Activated CD4-positive, alpha-beta T cell treated with anti-CD3 and anti-CD28 coated beads for 4 hours (primary cell): ENCODE measurements around the gene PRUNE2.
"Not testable (repeated sequence)": the region's sequence is repeated elsewhere in the genome, so short reads cannot be mapped to it uniquely, and the experiment has no call there.

Source experiments
- DNase-seq, 2 donors: peaks; one replicate each; pipeline ENCODE4 v3.0.0-alpha.2; 2020

Gene PRUNE2

DNA sequence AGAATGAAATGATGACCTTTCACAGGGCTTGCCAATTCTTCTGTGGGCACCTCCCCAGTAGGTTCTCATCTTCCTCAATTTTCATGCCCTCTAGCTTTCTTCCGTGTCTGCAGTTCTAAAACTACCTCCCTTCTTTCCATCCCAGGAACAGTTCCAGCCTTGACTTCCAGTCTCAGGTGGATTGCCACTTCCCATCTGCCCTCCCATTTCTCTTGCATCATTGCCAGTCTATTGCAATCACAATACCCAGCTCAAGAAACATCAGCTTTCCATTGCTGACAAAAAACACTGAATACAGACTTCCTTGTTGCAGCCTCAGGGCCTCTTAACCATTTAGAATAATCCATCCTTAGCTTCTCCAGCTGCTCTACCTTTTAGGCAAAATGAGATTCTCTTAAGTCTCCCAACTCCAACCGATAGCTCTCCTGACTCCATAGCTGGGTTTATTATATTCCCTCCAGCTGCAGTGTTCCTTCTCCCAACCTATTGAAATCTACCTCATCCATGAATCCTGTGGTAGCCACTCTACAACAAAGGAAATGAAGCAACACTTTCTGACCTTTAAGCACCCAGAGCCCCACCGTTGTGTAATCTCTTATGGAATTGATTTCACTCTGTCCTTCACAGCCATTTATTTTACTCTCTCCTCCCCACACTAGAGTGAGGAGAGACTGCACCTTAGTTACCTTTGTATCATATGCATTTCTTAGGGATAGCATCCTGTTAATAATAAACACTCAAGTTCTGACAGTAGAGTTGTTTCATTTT is 217.3 kb downstream of the PRUNE2 start:
- DNase-seq = no peak

DNA sequence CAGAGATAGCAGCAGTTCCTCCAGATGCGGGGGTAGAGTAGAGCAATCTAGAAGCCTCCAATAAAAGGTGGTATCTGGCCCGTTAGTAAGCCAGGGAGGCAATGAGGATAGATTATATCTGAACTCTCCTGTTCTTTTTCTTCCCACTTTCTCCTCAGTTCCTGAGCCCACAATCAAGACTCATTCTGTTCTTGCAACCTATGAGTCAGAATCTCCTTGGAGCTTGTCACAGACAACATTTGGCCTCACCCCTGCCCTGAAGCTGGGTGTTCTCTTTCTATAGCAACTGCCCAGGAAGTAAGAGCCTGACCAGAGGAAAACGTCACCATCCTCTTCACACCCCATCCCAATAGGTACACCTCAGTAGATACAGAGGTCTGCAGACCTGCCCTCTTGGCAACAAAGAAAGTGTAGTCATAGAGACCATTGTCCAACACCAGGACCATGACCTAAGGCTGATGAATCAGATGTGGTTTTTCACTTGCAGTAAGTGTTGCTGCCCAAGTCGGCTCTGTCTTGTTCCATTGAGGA is 218.0 kb downstream of the PRUNE2 start:
- no peak for DNase-seq

DNA sequence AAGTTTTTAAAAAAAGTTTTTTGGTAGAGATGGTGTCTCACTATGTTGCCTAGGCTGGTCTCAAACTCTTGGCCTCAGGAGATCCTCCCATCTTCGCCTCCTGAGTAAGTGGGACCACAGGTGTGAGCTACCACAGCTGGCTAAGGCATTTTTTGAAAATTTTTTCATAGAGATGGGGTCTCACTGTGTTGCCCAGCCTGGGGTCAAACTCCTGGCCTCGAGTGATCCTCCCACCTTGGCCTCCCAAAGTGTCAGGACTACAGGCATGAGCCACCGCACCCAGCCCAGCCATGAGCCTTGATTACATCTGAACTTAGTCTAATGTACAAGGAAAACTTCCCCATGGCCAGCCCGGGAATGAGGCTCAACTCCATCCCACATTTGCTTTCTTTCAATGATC is 219.2 kb downstream of the PRUNE2 start:
- DNase-seq = no peak

DNA sequence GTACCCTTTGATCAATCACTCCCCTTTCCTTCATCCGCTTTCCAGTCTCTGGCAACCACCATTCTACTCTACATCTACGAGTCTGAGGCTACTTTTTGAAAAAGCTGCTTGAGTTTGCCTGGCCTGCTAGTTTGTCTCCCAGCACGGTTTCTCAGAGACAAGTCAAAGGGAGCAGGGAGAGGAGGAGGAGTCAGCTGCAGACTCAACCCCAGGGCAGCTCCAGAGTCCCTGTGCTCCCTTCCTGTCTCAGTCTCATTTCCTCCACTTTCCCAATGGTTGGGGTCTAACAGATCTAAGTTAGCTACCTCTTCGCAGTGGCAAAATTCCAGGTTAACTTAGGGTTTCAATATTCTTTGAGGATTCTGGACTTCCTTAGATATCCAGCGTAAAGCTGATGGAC is 221.7 kb downstream of the PRUNE2 start:
- no peak for DNase-seq

DNA sequence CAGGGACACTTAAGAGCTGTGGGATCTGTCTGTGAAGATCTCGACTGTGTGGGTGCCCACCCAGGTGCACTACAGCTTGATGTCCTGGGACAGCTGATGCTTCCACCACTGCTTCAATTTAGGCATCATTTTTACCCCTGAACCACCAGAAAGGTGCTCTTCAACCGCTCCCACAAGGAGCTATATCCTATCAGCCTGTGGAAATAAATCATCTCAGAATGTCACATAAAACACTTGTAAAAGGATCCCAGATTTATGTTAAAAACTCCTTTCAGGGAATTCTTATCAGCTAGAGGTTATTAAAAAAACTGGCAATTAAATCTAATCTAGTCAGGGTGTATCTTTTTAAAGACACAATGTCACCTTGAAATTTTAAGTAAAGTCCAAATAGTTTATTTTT is 224.4 kb downstream of the PRUNE2 start:
- no peak for DNase-seq

DNA sequence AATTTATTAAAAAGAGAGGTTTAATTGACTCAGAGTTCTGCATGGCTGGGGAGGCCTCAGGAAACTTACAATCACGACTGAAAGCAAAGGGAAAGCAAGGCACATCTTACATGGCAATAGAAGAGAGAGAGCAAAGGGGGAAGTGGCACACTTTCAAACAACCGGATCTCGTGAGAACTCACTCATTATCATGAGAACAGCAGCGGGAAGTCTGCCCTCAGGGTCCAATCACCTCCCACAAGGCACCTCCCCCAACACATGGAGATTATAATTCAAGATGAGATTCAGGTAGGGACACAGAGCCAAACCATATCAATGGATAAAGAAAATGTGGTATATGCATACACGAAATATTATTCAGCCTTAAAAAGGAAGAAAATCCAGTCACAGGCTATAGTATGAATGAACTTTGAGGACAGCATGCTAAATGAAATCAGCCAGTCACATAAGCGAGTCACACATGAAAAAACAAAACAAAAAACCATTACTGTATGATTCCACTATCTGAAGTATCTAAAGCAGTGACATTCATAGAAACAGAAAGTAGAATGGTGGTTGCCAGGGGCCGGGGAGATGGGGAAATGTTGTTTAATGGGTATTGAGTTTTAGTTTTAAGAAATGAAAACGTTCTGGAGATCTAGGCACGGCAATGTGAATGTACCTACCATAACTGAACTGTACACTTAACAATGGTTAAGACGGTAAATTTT is 225.0 kb downstream of the PRUNE2 start:
- DNase-seq = no peak

DNA sequence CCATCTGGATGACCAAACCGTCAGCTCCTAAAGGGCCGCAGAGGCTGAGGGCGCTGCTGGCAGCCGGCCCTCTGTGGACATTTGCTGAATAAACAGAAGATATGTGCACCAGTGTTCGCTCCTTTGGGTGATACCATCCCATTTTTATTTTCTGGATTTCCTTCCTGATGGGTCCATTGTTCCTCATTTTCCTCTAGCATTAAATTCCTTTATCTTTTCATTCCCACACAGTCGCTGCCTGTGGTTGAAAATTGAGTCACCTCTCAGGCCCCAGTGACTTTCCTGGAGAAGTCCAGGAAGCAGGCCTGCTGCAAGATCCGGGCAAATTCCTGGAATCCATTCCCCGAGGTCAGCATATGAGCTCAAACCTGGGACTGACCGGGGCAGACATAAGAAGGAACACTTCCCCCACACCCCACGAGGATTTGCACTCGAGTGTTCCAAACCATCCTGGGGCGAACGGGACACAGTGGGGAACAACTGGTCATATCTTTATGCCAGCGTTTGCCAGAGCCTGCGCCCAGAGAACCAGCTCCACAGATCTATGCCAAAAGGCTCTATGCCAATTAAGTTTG is 228.3 kb downstream of the PRUNE2 start:
- no peak for DNase-seq

DNA sequence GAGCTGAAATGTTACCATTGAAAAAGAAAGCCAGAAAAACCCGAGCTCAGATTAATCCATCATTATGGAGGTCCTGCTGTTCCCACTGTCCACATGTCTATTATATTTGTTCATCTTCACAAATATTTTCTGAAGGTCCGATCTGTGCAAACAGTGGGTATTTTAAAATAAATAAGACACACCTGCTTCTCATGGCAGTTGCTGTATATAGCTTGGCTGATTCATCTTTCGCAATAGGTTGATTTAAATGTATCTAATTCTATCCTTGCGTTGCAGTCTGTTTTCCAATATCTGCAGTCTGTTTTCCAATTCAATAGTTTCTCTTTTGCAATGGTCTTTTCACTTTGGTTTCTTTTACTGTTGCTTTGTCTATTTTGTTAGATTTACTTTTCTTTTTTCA is 229.1 kb downstream of the PRUNE2 start:
- no peak for DNase-seq

DNA sequence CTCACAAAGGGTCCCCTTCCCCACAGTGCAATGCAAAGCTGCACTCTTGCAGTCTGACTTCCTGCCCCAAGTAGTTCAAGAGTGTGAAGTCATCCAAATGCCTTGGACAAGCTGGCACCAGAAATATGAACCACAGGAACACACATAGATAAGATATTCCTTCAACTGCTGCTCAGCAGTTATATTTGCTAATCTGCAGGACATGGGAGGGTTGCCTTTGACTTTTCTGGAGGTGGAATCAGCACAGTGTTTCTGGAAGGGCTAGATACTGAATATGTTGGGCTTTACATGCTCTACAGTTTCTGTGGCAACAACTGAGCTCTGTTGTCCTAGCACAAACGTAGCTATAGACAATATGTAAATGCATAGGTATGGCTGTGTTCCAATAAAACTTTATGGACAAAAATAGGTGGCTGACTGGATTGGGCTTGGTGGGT is 238.4 kb downstream of the PRUNE2 start:
- no peak for DNase-seq

DNA sequence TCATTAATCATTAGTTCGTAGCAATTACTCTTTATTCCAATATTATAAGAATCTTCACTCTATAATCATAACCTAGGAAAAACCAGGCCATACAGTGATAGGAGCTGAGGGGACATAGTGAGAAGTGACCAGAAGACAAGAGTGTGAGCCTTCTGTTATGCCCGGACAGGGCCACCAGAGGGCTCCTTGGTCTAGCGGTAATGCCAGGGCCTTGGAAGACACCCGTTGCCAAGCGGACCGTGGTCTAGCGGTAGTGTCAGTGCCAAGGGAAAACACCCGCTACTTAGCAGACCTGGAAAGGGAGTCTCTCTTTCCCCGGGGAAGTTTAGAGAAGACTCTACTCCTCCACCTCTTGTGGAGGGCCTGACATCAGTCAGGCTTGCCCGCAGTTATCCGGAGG is 239.9 kb downstream of the PRUNE2 start:
- DNase-seq = not testable (repeated sequence)

DNA sequence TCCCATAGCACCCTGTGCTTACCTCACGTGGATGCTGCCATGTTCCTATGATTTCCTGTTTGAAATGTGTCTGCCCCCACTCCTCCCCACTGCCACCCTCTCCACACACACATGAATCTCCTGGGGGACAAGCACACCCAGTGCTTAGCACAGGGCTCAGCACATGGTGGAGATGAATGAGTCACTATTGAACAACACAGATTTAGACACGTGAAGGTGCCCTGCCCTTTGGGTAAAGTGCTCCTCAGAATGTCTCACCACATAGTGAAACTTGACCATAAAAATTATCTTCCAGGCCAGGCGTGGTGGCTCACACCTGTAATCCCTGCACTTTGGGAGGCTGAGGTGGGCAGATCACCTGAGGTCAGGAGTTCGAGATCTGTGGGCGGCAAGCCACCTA is 240.5 kb downstream of the PRUNE2 start:
- DNase-seq = no peak

DNA sequence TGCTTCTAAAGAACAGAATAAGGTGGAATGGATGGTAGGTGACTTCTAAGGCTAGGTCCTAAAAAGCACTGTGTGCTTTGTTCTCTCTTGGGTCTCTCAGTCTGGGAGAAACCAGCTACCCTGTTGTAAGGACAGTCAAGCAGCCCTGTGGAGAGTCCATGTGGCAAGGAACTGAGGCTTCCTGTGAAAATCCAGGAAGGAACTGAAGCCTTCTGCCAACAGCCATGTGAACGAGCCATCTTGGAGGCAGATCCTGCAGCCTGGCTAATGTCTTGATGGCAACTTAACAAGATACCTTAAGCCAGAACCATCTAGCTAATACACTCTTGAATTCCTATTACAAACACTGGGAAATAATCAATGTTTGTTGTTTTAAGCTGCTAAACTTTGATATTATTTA is 241.8 kb downstream of the PRUNE2 start:
- DNase-seq = no peak

DNA sequence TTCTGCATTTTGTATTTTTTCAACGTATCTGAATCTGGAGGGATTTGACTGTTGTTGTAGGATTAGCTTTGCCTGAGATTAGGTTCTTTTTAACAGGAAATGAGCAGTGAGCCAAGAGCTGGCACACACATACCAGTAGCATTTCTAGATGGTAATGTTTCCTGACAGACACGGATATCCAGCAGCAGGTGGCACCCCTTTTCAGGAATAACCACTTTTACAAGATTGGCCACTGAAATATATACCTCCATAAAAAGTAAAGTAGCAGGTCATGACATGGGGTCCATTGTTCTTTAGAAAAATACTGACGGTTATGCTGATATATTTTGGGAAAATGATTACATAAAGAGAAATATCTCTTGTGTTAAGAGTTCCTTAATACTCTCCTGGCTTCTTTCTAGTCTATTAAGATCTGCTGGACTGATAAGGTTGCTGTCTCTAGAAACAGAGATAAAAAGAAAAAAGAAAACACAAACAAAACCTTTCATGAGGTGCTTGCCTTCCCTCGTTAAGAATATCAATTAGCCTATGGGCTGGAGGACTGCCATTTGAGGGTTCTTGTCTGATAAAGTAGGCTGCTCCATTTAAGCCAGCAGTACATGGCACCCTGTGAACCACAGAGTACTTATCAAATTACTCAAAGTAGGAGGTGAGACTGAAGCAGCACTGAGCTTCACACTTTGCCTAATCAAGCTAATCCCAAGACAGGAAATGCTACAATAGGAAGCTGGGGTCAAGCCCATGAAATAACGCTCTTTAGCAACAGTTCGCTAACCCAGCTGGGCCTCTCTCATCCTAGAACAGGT is 243.2 kb downstream of the PRUNE2 start:
- DNase-seq = no peak

DNA sequence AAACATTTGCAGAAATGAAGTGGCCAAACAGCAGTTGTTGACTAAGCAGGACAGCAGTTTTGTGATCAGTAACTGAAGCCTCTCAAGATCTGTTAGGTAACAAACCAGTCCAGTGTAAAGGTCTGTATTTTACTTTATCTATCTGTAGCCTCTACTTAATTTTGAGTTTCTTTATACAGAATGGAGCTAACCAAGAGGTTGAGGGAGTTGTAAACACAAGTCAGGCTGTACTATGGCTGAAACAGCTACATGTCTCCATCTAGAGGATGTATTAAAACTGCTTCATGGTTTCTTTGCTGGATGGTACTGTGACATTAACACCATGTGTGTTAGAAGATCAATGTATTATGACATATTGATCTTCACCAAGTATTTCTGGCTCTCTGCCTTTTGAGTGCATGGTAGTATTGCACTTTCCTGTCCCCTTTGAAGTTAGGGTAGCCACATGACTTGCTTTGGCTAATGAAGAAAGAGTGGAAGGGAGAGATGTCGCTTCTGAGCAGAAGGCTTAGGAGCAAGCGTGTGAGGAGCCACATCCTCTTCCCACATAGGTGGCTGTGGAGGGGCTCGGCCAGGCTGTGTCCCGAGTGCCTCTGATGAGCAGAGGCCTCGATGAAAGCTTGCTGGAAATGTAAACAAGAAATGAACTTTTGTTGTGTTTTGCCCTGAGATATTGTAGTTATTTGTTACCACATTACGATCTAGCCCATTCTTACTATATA is 247.2 kb downstream of the PRUNE2 start:
- no peak for DNase-seq

DNA sequence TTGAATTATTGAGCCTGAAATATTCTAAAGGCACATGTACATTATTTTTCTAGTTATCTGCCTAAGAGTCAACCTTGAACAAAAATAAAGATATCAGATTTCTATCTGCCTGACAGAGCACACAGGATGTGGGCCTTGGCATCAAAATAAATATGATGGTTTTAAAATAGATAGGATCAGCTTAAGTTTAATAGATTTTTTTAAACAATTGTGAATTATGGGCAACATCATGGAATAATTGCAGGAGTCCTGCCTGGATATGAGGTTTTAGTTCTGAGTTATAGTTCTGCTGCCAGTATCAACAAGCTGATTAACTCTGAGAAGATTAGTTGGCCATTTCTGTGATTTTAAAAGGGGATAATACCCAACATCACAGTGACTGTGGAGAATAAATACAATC is 248.6 kb downstream of the PRUNE2 start:
- no peak for DNase-seq

DNA sequence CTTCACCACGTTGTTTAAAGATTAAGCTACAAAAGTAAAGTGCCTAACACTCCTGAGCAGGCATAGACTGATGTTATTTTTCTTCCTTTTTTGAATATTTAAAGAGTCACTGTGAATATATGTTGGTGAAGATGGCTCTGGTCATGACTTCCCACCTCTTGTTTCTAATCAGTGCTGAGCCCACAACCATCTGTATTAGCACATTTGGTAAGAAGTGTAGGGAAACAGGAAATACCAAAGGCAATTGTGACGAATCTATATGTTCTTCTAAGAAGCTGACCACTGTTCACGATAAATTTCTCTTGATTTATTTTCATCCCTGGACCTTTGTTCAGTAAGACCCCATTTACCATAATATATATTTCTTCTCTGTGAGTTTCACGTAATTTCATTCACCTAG is 249.9 kb downstream of the PRUNE2 start:
- no peak for DNase-seq

DNA sequence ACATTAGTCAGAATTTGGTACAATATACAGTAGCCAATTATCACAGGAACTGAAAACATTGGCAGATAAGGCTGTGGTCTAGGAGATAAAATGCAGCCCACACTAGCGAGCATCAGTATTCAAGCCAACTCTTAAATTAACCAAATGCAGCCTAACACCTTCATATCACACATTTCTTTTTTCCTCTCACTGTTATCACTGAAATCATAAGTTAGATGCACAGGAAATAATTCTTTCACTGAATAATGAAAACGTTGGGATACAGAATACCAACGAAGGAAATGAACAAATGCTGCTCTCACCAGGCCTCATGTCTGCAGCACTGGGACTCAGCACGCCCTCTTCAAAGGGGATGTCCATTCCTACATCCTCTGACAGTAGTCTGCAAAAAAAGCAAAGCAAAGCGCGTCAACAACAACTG is 250.8 kb downstream of the PRUNE2 start:
- DNase-seq = no peak

DNA sequence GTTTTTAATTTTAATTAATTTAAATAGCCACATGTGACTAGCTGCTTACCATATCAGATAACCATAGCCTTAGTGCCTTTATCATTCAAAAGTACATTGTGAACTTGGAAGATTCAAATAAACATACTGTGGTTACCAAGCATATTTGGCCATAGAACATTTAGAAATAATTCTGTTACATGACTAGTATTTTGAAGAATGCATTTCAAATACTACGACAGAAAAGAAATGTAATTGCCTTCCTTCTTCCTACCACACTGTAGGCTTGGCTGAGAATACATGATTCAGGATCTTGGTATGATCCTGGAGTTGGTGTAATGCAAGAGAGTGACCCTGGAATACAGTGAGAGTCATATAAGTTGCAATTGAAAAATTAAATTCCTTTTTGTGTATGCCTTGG is 251.3 kb downstream of the PRUNE2 start:
- DNase-seq = no peak

DNA sequence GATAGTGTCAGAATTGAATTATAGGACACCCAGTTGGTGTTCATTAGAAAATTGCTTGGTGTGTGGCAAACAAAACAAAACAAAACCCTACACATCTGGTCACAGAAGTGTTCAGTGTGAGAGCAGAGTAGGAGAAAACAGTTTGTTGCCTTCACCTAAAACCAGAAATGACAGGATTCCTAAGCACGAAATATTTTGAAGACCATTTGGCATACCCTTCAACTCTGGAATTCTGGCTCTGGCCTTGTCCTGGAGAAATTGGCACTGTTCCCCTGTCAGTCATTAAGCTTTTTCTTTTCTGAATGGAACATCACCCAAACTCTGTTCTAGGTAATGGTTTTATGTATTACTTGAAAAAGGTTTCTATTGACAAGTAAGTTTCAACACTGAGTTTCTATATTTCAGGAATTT is 251.9 kb downstream of the PRUNE2 start:
- DNase-seq = no peak

DNA sequence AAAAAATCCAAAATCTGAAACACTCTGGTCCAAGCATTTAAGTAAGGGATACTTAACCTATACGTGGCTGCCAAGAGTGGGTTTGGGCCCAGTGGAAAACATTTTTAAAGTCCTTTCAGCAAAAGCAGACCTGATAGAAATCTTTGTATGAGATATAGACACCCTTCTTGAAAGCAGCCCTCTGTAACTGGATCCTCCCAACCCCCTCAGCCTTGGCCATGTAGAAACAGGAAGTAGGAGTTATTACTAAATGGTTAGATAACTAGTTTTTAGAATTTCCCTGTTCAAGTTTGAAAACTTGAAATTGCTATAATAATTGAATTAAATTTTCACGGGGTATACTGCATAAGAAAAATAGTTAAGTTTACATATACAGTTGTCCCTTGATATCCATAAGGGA is 253.0 kb downstream of the PRUNE2 start:
- no peak for DNase-seq

DNA sequence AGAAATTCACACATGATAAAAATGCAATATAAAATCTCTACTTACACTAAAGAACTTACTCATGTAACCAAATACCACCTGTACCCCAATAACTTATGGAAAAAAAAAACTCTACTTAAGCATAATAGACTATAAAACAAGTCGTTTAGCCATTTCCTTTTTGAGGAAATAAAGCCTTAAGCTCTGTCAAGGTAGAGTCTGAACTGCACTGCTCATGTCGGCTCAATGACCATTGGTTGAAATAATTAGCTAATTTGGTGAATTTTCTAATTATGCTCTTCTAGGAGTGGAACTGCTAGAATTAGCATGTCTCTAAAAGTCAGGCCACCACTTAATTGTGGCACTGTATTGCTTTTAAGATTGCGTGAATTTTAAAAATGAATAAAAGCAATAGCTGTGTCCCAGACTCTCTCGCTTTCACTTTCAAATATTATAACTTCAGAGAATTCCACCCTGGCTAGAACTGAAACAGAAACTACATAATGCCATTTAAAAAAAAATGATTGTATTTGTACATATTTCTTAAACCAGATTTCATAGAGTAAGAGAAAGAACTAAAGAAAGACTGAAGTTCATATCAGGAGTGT is 254.7 kb downstream of the PRUNE2 start:
- DNase-seq = no peak

DNA sequence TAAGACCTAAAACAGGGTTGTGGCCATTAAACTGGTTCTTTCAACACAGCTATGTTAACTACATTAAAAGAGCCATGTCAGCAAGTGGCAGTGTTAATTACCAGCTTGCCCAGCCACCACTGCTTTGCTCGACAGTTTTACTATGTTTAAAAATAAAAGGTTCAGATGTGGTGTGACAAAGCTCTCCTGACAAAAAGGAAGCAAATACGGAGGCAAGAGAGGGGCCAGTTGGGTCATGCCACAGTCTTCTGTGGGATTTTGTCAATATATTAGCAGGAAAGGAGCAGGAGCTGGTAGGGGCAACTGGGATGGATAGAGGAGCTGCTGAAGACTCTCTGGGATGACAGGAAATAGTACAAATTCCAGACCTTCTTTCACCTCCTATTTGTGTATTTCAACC is 255.2 kb downstream of the PRUNE2 start:
- DNase-seq = no peak
